IPS-18a (cell line): ENCODE data around the gene PPP1R7.

Source experiments
- H3K27ac ChIP-seq: one replicate; pipeline ENCODE4 v1.5.1; 2013; ENCODE audit warnings: low read length
- H3K27me3 ChIP-seq: one replicate; pipeline ENCODE4 v1.6.1; 2013; ENCODE audit warnings: mild to moderate bottlenecking, low read length; ENCODE audit not compliant: control insufficient read depth, insufficient read depth
- H3K36me3 ChIP-seq: one replicate; pipeline ENCODE4 v1.6.1; 2013; ENCODE audit warnings: low read depth, low read length; ENCODE audit not compliant: control insufficient read depth
- H3K4me1 ChIP-seq: one replicate; pipeline ENCODE4 v1.6.1; 2013; ENCODE audit warnings: low read depth, low read length; ENCODE audit not compliant: control insufficient read depth
- H3K4me3 ChIP-seq: one replicate; pipeline ENCODE4 v1.5.1; 2013; ENCODE audit warnings: low read length
- H3K9ac ChIP-seq: one replicate; pipeline ENCODE4 v1.6.1; 2013; ENCODE audit warnings: mild to moderate bottlenecking, low read length, moderate library complexity
- H3K9me3 ChIP-seq: one replicate; pipeline ENCODE4 v1.6.1; 2013; ENCODE audit warnings: low read depth, low read length; ENCODE audit not compliant: control insufficient read depth

Gene PPP1R7

GRCh38 chr2:241224018-241224850, 74.0 kb downstream of the PPP1R7 start:
- Histone ChIP-seq H3K27me3 (no peaks in the 10 kb centered on the region), H3K9ac (no peak overlapping the region)

GRCh38 chr2:241224851-241225438, 74.7 kb downstream of the PPP1R7 start:
- no peak overlapping the region for H3K27ac ChIP-seq
- H3K9ac ChIP-seq = no peak overlapping the region
- H3K4me1 ChIP-seq = no peaks in the 10 kb centered on the region
- H3K9me3 ChIP-seq = no peaks in the 10 kb centered on the region
- H3K4me3 ChIP-seq = no peak overlapping the region
- peaks cover 23% of the 10 kb centered on the region for H3K36me3 ChIP-seq
- no peaks in the 10 kb centered on the region for H3K27me3 ChIP-seq

More at GRCh38 chr2:241224018-241224850, 74.0 kb downstream of the PPP1R7 start:
- Histone ChIP-seq H3K9me3 (no peaks in the 10 kb centered on the region), H3K36me3 (peaks cover 19% of the 10 kb centered on the region), H3K4me1 (peaks cover 2% of the 10 kb centered on the region), H3K4me3 (no peak overlapping the region), H3K27ac (no peak overlapping the region)

GRCh38 chr2:241225545-241225944, 75.3 kb downstream of the PPP1R7 start:
- H3K27me3 ChIP-seq = no peaks in the 10 kb centered on the region
- H3K9ac ChIP-seq = no peak overlapping the region
- peaks cover 29% of the 10 kb centered on the region for H3K36me3 ChIP-seq
- no peaks in the 10 kb centered on the region for H3K9me3 ChIP-seq
- H3K27ac ChIP-seq = no peak overlapping the region
- H3K4me3 ChIP-seq = no peak overlapping the region
- H3K4me1 ChIP-seq = no peaks in the 10 kb centered on the region

GRCh38 chr2:241225983-241226382, 75.7 kb downstream of the PPP1R7 start:
- Histone ChIP-seq H3K4me3 (no peak overlapping the region), H3K9ac (no peak overlapping the region), H3K9me3 (no peaks in the 10 kb centered on the region), H3K4me1 (no peaks in the 10 kb centered on the region), H3K27ac (no peak overlapping the region), H3K36me3 (peaks cover 33% of the 10 kb centered on the region), H3K27me3 (no peaks in the 10 kb centered on the region)

GRCh38 chr2:241226723-241227572, 76.7 kb downstream of the PPP1R7 start:
- Histone ChIP-seq H3K9me3 (no peaks in the 10 kb centered on the region), H3K4me3 (no peak overlapping the region), H3K27ac (no peak overlapping the region), H3K9ac (no peak overlapping the region), H3K36me3 (peaks cover 33% of the 10 kb centered on the region), H3K27me3 (no peaks in the 10 kb centered on the region), H3K4me1 (no peaks in the 10 kb centered on the region)

DNA sequence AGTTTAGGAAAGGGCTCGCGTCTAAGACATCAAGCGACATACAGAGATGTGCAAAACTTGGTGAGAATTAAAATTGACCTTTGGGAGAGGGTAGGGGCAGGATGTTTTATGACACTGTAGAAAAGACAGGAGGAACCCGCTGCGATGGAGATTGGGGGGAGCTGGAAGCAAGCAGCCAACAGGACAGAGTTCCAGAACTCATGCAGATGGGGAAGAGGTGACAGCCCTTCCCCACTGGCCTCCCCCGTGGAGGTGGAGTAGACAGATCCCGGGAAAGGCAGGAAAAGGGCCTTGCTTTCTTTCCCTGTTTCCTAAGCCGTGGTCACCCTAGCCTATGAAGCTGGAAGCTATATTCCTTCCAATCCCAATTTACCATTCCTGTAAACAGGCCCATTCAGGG, 77.3 kb downstream of the PPP1R7 start:
- Histone ChIP-seq H3K9me3 (no peaks in the 10 kb centered on the region), H3K4me1 (no peaks in the 10 kb centered on the region), H3K4me3 (no peak overlapping the region), H3K27ac (no peak overlapping the region), H3K36me3 (peaks cover 39% of the 10 kb centered on the region), H3K9ac (no peak overlapping the region), H3K27me3 (no peaks in the 10 kb centered on the region)

- peaks cover 45% of the 10 kb centered on the region for H3K36me3 ChIP-seq
- no peaks in the 10 kb centered on the region for H3K27me3 ChIP-seq
- no peak overlapping the region for H3K9ac ChIP-seq
- no peak overlapping the region for H3K27ac ChIP-seq
- H3K4me3 ChIP-seq = no peak overlapping the region
- no peaks in the 10 kb centered on the region for H3K4me1 ChIP-seq
- no peaks in the 10 kb centered on the region for H3K9me3 ChIP-seq
These were observed 78.0 kb downstream of the PPP1R7 start for GRCh38 chr2:241228081-241228859.

GRCh38 chr2:241228860-241229516, 78.7 kb downstream of the PPP1R7 start:
- Histone ChIP-seq H3K4me1 (no peaks in the 10 kb centered on the region), H3K4me3 (no peak overlapping the region), H3K36me3 (peaks cover 52% of the 10 kb centered on the region), H3K27ac (no peak overlapping the region), H3K27me3 (no peaks in the 10 kb centered on the region), H3K9ac (no peak overlapping the region), H3K9me3 (no peaks in the 10 kb centered on the region)

GRCh38 chr2:241229563-241230401, 79.5 kb downstream of the PPP1R7 start:
- H3K27me3 ChIP-seq = no peaks in the 10 kb centered on the region
- peaks cover 60% of the 10 kb centered on the region for H3K36me3 ChIP-seq
- no peak overlapping the region for H3K27ac ChIP-seq
- H3K4me1 ChIP-seq = no peaks in the 10 kb centered on the region
- no peaks in the 10 kb centered on the region for H3K9me3 ChIP-seq
- H3K9ac ChIP-seq = no peak overlapping the region
- H3K4me3 ChIP-seq = no peak overlapping the region

GRCh38 chr2:241230435-241230834, 80.2 kb downstream of the PPP1R7 start:
- no peak overlapping the region for H3K9ac ChIP-seq
- H3K9me3 ChIP-seq = no peaks in the 10 kb centered on the region
- no peak overlapping the region for H3K27ac ChIP-seq
- peaks cover 63% of the 10 kb centered on the region for H3K36me3 ChIP-seq
- H3K4me3 ChIP-seq = no peak overlapping the region
- H3K4me1 ChIP-seq = no peaks in the 10 kb centered on the region
- H3K27me3 ChIP-seq = no peaks in the 10 kb centered on the region
